Measurements from ENCODE around the gene MOGAT1. TPM values are rescaled to one million over a fixed set of nuclear protein-coding genes. Genes with fewer than 3 reads are reported as not detected.

MOGAT1 gene
- total and polyA plus RNA-seq, 2 of the 13 experiments (the other 11 are each of a cell fraction or from before 2014, with no cell fraction given), result 0.98 to 4.3 TPM

- TF ChIP-seq FOSL2 (CRISPR knock-in tag; IDR thresholded peaks at IDR 0.05) (no peak), GMEB1 (CRISPR knock-in tag; IDR thresholded peaks at IDR 0.05; ENCODE audit: borderline replicate concordance) (0 out of 2 replicates have a peak, but pooled peaks have one; percentile 34), ZNF639 (CRISPR knock-in tag; conservative IDR thresholded peaks at IDR 0.05) (no peak; the same call in 1 of the 2 replicates), TGIF2 (CRISPR knock-in tag; IDR thresholded peaks at IDR 0.05) (no peak), FOXJ3 (CRISPR knock-in tag; IDR thresholded peaks at IDR 0.05; ENCODE audit: borderline replicate concordance) (peak; percentile 87), ZNF18 (CRISPR knock-in tag; IDR thresholded peaks at IDR 0.05; ENCODE audit: insufficient replicate concordance) (no peak), NONO (IDR thresholded peaks at IDR 0.05) (no peak), NONO (CRISPR knock-in tag; conservative IDR thresholded peaks at IDR 0.05) (peak; percentile 78), ETS1 (CRISPR knock-in tag; IDR thresholded peaks at IDR 0.05) (no peak), KMT2A (CRISPR knock-in tag; IDR thresholded peaks at IDR 0.05) (0 out of 2 replicates have a peak, but pooled peaks have one; percentile 27), RARG (CRISPR knock-in tag; IDR thresholded peaks at IDR 0.05; ENCODE audit: low read depth) (no peak), ZNF383 (CRISPR knock-in tag; IDR thresholded peaks at IDR 0.05; ENCODE audit: borderline replicate concordance) (no peak), KDM1A (CRISPR knock-in tag; IDR thresholded peaks at IDR 0.05) (peak; percentile 91), RFX5 (IDR thresholded peaks at IDR 0.05; ENCODE audit: low read depth, low read length) (no peak), ZNF136 (CRISPR knock-in tag; IDR thresholded peaks at IDR 0.05; ENCODE audit: low read depth) (peak; percentile 45; the same call in 1 of the 2 replicates), ZNF350 (CRISPR knock-in tag; IDR thresholded peaks at IDR 0.05; ENCODE audit: borderline replicate concordance, low read depth) (no peak), ZSCAN9 (CRISPR knock-in tag; IDR thresholded peaks at IDR 0.05; ENCODE audit: borderline replicate concordance) (no peak), MEIS1 (CRISPR knock-in tag; IDR thresholded peaks at IDR 0.05; ENCODE audit: borderline replicate concordance) (peak; percentile 5; the same call in 1 of the 2 replicates), HNF4G (IDR thresholded peaks at IDR 0.05; ENCODE audit: borderline replicate concordance, low read depth, low read length) (peak; percentile 14; the same call in 1 of the 2 replicates), HNF4G (CRISPR knock-in tag; IDR thresholded peaks at IDR 0.05; ENCODE audit: borderline replicate concordance, low read depth) (no peak), NR0B2 (CRISPR knock-in tag; IDR thresholded peaks at IDR 0.05) (no peak), ZNF12 (CRISPR knock-in tag; IDR thresholded peaks at IDR 0.05) (no peak), JUNB (CRISPR knock-in tag; IDR thresholded peaks at IDR 0.05; ENCODE audit: borderline replicate concordance) (no peak), KAT8 (CRISPR knock-in tag; IDR thresholded peaks at IDR 0.05) (0 out of 2 replicates have a peak, but pooled peaks have one; percentile 36)
Measured at GRCh38 chr2:222670191-222671038, 1.0 kb upstream of the MOGAT1 start (continued).

Data from HepG2 (cell line).